EH (cell line): ENCODE measurements around the gene NT5C3B.
A peak's percentile ranks its signal among the peaks of the same experiment; 100 is the strongest.
"Not testable (repeated sequence)": the region's sequence is repeated elsewhere in the genome, so short reads cannot be mapped to it uniquely, and the experiment has no call there.

ENCODE experiments used
- DNase-seq: peaks from one replicate; pipeline ENCODE4 v3.0.0-alpha.2; 2015; ENCODE audit warnings: low read depth

The NT5C3B gene

DNA sequence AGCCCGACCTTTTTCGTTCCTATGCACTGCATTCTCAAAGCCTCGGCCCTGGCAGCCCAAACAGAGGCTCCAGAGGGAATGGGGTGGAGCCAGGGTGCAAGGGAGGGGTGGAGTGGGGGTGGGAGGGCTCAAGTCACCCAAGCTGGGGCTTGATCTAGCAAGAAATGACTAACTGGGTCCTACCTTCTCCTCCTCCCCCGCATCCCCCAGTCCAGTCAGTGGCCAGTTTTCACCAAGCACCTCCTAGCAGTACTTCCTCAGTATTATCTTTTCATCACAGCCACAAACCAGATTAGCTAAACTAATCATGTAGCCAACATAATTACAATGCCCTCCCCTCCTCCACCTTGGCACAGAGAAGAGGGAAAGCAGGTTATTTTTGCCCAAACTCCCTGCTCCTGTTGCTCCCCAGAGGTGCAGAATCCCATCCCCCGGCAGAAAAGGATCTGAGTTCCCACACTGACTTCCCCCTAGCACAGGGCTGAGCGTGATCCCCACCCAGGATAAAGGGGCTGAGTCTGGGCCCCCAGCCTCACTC is 51.8 kb downstream of the NT5C3B start:
- peak; percentile 65 for DNase-seq

DNA sequence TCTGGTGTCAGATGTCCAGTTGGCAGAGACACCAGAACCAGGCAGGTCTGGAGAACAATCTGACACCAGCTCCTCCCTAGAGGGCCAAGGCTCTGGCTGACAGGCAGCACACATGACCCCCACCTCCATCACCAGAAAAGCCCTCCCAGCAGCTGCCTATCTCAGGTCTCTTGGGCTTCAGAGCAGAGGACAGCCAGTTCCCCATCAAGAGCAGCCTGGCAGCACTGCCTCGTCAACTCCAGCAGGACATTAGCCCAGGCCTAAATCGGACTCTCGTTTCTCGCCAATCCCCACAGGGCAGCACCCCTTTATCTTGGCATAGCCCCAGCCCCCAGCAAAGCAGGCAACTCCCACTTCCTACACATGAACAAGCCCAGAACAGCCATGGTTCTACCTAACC is 53.9 kb downstream of the NT5C3B start:
- no peak for DNase-seq

DNA sequence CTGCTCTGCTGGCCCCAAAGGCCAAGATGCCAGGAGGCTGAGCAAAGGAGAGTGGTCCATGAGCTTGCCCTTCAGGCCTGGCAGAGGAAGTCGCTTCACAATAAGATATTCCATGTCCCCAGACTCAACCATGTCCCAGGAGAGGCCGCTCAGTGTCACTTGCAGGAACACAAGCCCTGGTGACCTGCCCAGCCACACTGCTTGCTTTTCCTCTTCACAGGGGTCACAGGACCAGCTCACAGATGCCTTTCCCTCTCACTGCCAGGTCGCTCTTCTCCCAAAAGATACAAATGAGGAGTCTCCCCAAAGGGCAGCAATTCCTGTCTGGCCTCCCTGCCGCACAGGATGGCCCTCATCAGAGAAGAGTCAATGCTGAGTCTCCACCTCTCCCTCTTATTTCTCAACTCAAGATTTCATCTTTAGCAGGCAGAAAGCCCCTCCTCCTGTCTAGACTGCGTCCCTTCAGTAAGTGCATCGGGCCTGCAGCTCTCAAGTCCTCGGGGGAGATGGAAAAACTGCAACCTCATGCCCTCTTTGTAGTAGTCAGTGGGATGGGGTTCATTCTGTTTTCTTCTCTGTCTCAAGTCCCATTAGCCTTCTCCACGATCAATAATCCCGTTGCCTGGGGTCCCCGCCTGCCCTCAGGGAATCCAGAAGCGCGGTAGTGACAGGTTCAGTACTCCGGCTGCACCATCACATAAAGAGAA is 54.5 kb downstream of the NT5C3B start:
- no peak for DNase-seq

DNA sequence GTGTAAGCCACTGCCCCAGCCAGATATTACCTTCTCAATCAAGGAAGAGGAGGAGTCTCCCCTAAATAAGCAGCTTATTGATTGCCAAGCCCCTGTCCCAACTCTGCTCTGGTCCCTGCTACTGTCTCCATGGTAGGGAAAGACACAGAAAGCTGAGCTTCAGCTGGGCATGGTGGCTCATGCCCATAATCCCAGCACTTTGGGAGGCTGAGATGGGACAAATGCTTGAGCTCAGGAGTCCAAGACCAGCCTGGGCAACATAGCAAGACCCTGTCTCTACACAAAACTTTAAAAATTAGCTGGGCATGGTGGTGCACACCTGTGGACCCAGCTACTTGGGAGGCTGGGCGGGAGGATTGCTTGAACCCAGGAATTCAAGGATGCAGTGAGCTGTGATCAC is 56.1 kb downstream of the NT5C3B start:
- no peak for DNase-seq

DNA sequence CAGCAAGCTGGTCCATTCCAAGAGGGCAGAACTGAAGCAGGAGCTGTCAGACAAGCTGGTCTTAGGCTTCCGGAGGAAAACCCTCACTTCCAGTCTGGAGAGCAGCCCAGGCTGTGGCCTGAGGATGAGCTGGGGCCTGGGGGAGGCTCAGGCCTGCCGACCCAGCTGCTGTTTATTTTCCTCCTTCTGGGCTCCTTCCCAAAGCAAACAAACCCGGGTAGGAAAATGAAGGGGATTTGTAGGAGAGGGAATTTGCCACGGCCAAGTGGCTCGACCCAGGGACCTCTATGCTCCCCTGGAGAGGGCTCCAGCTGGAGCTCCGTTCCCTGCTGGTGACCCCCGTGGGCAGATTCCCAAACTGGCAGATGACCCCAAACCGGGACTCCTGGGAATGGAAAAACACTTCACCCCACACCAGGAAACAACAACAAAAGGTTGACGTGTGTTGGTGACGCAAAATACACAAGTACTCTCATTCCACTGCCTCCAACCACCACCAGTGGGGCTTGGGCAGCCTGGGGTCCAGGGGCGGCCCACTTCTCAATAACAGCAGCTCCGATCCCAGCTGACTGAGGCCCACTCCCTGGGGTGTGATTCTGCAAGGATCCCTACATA is 58.4 kb downstream of the NT5C3B start:
- peak; percentile 96 for DNase-seq

DNA sequence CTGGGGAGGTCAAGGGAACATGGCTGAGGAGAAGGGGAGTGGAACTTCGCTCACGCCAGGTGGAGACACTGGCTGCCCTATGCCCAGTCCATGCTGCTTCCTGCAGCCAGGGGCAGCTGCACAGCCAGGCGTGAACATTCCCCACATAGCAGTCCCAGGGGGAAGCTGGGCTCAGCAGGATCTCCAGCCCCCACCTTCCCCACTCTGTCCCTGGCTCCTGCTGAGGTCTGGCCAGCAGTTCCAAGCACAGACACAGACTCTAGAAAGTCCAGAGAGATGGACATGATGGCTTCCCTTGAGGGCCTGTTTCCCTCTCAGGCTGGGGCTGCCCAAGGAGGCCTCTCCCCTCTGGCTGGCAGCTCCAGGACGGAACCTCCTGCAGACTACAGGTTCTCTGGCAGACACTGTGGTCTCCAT is 58.9 kb downstream of the NT5C3B start:
- DNase-seq, result no peak

DNA sequence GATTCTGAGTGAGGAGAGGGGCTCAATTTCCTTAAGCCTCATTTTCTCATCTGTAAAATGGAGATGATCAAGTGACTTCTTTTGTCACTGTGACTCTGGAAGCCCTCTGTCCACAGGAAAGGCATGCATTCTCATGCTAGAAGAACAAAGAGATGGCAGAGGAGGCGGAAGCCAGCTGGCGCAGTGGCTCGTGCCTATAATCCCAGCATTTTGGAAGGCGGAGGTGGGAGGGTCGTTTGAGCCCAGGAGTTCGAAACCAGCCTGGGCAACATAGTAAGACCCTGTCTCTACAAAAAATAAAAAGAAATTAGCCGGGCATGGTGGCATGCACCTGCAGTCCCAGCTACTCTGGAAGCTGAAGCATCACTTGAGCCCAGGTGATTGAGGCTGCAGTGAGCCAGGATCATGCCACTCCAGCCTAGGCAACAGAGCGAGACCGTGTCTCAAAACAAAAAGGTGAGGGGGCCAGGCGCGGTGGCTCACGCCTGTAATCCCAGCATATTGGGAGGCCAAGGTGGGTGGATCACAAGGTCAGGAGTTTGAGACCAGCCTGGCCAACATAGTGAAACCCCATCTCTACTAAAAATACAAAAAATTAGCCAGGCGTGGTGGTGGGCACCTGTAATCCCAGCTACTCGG is 59.7 kb downstream of the NT5C3B start:
- not testable (repeated sequence) for DNase-seq

DNA sequence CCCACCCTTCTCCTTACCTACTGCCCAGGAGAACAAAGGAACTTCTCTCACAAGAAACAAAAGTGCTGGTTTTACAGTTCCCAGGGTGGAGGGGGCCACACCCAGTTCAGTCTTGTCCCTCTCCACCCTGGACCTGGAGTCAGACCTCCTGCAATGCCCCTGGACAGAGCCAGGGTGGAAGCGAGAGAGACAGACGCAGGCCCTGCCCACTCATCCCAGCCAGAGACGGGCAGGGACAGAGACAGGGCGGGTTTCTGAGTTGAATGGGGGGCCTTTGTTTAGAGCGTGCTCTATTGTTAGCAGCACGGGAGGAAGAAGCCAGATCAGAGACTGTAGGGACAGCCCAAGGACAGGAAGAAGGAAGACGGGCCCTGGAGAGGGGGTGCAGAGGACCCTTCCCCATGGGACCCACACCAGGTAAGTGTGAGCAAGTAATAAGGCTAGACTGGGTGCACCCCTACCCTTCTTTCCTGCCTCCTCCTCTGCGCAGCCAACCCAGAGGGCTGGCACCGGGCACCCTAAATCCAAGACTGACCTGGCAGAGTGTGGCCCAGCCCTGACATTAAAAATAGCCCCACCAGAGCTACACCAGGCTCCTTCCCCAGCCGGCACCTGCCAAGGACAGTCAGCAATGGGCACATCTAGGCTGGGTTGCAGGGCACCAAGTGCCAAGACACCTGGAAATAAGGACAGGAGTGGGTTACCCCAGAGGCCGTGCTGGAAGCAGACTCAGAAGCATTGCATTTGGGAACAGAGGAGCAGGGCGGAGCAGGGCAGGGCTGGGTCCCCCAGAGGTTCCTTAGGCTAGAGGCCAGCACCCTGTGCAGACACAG is 60.4 kb downstream of the NT5C3B start:
- no peak for DNase-seq
